GM19395 (cell line): ENCODE data around the gene WDR43.

ENCODE experiments used
- ATAC-seq: cut with Tn5 transposase; IDR thresholded peaks from one replicate; pipeline ENCODE4 v1.9.1; 2021; ENCODE audit warnings: mild to moderate bottlenecking, moderate library complexity; ENCODE audit not compliant: unreplicated experiment

Gene WDR43

DNA sequence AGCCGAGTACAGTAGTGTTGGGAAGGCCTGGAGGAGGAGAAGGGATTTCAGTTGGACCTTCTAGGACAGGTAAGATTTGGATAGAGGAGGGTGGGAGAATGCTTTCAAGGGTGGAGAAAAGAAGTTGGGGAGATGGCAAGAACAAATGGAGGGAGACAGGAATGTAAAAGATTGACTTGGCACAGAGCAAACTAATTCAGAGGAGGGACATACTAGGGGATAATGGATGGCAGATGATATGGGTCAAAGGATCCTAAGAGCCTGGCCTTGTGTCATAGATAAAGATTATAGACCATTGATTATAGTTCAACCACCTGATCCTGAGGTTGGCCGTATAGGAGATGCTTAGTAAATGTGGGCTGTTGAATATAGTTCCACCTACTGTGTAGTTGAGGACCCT lies 12.4 kb downstream of the WDR43 start:
- ATAC-seq: no peak

DNA sequence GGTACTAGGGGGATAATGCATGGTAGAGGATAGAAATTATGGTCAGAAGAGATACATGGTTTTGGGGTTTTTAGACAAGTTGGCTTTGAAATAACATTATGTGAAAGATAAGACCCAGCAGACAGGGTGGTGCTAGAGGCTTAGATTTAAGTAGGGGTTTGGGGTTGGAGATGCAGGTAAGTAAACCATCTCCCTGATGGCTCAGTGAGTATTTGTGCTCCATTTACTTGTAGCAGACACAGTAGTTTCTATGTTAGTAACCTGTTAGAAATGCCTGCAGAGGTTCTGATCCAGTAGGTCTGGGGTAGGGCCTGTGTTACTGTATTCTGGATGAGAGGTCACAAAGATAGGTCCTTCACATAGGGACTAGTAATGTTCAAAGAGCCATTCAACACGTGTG lies 13.7 kb downstream of the WDR43 start:
- ATAC-seq: no peak

DNA sequence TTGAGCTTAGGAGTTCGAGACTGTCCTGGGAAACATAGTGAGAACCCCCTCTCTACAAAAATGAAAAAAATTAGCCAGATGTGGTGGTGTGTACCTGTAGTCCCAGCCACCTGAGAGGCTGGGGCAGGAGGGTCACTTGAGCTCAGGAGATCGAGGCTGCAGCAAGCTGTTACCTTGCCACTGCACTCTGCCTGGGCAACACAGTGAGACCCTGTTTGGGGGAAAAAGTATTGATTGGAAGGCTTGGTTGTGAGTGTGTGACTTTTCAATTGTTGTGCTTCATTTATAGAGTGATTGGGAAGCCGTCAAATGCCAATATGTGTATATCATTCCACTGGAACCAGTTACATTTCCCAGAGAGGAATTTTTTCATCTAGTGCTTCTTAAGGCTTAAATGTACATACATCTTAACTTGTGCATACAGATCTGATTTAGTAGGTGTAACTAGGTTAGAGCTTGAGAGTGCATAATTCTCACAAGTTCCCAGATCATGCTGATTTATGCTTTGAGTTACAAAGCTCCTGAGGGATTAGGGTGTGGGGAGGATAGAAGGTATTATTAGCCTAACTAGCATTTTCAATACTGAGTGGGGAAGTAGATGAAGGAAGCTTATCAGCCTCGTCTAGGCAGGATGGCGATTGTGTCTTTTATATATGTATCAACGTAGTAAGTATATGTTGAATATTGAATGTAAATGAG lies 15.3 kb downstream of the WDR43 start:
- ATAC-seq: no peak

DNA sequence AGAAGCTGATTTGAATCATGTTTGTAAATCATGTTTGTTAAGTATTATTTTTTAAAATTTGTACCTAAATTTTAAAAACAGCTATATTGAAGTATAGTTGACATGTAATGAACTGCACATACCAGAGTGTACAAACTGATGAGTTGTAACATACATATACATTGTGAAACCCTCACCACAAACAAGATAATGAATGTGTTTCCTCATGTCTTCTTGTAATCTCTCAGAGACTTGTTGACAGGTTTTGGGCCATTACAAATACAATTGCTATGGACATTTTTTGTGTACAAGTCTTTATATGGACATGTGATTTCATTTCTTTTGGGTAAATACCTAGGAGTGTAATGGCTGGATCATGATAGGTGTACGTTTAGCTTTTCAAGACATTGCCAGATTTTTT lies 21.5 kb downstream of the WDR43 start:
- no peak for ATAC-seq

DNA sequence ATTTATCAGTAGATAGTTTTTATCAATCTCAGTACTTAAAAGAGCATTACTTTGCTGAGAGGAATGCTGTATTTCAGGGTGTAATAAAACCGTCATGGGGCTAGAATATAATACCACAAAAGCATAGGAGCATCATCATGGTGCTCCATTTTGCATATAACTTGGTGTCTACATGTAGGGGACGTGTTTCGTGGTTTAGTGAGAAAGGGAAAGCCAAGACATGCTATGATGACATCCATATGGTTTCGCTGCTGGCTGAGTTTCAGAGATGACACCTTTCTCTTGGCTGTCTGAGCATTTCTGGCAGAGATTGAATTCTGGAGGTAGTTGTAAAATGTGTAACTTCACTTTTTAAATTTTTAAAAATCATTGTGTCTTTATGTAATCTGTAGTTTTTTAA lies 32.4 kb downstream of the WDR43 start:
- ATAC-seq: no peak

DNA sequence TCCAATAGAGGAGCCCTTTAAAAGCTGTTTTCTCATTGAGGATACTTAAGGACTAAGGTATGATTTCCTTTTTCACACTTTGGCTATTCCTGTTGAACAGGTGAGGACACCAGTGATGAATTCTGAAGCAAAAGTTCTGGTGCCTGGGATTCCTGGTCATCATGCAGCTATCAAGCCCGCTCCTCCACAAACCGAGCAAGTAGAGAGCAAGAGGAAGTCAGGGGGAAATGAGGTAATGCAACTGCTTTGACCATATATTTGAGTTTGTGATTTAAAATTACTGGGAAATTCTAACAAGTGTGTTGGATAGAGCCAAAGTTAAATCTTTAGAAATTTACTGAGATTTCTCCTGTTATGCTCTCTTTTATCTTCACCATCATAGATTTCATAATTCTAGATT lies 33.0 kb downstream of the WDR43 start:
- no peak for ATAC-seq

DNA sequence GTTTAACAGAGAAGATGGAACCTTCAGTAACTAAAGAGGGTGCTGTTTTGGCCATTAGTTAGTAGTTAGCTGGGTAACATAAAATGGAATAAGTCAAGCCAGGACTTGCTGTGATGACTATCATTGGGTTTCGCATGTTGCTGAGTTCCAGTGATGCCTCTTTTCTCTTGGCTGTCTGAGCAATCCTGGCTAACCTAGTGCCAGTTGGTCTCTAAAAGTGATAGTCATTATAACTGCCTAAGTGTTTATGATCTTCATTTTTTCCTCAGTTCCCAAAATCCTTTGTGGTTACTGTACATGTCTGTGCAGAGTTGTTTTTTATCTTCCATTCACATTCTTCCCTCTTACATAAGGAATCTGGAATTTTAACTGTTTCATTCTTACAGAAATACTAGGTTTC lies 33.4 kb downstream of the WDR43 start:
- no peak for ATAC-seq

DNA sequence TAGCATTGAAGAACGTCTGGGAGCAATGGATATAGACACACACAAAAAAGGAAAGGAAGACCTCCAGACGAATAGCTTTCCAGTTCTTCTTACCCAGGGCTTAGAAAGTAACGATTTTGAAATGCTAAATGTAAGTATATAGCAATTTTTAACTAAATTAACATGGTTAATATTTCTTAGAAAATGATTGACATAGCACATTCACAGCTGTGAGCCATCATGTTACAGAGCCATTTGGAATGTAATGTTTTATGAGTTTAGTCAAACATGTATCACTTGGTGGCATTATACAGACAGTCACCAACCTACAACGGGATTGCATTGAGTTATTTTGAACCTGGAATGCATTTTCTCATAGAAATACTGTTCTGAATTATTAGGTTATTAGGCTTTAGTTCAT lies 35.1 kb downstream of the WDR43 start:
- no peak for ATAC-seq

DNA sequence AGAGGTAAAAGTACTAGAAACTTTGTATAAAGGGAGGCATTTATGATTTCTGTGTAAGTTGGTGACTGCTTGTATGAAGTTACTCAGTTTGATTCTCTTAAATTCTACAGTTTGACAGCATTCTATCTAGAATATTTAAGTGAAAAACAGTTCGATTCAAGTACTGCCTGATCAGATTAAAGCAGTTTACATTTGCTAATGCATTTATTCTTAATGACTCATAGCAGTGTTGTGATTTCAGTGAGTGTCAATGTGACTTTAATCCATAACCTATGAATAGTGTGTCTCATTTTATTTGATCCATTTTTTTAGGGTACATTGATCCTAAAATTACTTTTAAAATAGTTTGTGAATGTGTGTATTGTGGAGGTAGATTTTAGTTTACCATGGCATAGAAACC lies 35.7 kb downstream of the WDR43 start:
- ATAC-seq: no peak

DNA sequence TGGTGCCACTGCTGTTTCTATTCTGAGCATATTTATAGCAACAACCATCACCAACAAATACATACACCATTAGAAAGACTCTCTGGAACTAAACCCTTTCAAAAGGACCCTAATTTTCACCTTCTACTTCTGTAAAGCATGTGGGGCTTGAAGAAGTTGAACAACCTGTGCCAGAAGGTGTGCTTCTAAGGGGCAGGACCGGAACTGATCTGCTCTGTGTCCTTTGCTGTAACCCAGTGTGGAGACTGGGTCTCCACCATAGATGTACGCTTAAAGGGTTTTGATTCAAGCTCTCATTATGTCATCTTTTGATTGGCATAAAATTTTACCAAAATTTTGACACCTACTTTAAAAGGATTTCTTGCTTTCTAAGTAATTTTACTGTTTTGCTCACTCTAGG lies 40.3 kb downstream of the WDR43 start:
- ATAC-seq: no peak

DNA sequence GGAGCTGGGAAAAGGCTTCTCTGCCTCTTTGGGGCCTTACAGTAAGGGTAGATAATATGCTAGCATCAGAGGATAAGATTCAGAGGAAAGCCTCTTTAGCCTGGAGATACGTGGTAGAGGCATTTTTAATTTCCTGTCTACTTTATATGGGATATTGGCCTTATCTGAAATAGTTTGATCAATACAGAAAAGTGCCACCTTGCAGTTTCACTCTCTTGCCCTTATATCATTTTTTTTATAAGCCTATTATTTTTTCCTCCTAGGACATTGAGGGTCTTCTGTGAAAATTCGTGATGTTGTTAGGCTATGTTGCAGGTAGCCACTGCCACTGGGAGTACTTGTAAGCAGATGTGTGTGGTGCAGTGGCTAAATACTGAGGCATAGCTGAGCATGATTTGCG lies 46.5 kb downstream of the WDR43 start:
- ATAC-seq: no peak

DNA sequence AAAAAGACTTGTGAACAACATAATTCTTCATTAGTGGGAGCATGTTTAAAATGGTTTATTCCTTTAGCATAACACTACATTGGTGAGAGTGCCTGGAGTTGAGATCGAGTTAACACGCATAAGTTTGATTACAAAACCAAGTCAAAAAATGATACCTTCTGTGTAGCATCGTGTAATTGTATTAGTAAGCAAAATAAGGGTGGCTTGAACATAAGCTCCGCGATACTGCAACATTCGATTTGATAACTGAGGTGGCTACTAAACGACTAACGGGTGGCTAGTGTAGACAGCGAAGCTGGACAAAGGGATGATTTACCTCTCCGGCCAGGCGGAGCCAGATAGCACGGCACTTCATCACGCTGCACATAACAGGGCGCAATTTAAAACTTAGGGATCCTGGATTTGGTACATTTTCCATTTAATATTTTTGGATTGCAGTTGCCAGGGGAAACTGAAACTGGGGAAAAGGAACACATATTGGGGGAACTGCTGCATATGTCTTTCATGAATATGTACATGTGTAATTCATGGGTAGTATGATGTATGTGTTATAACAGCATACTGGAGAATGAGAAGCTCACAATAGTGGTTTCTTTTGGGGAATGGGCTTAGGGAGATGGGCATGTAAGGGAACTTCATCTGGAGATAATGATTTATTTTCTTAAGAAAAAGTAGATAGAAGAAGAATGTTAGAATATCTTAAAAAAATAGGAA lies 50.2 kb downstream of the WDR43 start:
- no peak for ATAC-seq

DNA sequence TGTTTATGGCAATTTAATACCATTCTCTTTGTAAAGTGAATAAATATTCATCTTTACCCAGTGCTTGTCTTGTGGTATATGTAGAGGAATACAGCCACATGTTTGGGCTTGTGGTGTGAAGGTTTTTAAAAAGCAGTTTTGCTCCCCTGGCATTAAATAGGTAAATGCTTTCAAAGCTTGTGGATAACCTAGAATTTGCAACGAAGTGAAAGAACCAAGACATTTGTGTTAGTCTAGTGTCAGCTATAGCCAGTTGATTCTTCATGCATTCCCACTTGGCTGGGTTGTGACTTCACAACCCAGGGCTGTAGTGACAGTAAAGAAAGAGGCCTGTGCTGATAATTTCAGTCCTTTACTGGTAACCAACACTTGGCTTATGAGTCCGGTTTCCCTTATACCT lies 53.7 kb downstream of the WDR43 start:
- ATAC-seq: no peak

DNA sequence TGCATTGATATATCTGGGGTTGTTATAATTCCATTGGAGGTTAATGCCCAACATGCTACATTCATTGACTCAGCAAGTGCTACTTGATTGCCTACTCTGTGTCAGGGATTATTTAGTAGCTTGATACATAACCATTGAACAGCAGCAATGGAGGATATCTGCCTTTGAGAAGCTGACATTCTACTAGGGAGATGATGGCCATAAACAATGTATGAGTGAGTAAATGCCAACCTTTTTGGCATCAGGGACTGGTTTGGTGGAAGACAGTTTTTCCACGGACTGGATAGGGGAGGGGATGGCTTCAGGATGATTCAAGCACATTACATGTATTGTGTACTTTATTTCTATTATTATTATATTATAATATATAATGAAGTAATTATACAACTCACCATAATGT lies 54.7 kb downstream of the WDR43 start:
- no peak for ATAC-seq

DNA sequence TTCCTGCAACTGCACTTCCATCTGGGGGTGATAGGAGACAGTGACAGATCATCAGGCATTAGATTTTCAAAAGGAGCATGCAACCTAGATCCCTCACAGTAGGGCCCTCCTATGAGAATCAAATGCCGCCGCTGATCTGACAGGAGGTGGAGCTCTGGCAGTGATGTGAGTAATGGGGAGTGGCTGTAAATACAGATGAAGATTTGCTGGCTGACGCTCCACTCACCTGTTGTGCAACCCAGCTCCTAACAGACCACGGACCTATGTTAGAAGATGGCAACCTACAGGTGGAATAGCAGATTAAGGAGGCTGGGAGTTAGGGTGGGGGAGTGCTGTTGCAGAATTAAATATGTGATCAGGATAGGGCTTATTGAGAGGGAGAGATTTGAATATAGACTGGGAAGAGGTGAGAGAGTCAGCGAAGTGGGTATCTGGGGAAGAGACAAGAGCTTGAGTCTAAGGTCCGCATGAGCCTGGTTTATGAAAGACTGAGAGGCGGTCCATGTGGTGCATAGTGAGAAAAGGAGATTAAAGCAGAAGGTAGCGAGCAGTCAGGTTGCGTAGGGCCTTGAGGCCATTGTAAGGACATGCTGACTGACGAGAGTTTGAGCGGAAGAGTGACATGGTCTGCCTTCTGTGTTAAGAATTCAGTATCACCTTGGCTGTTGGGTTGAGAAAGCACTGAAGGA lies 55.3 kb downstream of the WDR43 start:
- ATAC-seq: no peak

DNA sequence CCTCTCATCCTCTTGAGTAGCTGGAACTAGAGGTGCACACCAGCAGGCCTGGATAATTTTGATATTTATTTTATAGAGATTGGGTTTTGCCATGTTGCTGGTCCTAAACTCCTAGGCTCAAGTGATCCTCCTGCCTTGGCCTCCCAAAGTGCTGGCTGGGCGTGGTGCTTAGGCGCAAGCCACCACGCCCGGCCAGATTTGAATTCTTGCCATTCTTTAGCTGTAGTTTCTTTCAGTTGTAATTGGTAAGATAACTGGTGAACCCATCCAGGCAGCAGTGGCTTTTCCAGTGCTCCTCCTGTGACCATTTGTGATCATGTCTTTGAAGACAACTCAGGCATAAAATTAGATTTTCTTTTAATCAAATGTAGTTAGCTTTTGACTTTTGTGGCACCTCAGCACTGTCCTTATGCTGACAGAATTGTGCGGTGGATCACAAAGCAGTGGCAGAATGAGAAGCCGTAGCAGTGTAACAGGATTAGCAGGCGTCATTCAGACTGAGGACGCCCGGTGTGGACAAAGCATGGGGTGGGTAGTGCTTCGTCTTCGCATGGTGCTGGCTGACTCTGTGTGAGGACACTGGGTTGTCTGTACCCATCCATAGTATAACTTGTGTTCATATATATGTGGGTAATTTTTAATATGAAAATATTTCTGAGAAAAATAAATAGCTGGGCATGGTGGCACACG lies 56.6 kb downstream of the WDR43 start:
- no peak for ATAC-seq

DNA sequence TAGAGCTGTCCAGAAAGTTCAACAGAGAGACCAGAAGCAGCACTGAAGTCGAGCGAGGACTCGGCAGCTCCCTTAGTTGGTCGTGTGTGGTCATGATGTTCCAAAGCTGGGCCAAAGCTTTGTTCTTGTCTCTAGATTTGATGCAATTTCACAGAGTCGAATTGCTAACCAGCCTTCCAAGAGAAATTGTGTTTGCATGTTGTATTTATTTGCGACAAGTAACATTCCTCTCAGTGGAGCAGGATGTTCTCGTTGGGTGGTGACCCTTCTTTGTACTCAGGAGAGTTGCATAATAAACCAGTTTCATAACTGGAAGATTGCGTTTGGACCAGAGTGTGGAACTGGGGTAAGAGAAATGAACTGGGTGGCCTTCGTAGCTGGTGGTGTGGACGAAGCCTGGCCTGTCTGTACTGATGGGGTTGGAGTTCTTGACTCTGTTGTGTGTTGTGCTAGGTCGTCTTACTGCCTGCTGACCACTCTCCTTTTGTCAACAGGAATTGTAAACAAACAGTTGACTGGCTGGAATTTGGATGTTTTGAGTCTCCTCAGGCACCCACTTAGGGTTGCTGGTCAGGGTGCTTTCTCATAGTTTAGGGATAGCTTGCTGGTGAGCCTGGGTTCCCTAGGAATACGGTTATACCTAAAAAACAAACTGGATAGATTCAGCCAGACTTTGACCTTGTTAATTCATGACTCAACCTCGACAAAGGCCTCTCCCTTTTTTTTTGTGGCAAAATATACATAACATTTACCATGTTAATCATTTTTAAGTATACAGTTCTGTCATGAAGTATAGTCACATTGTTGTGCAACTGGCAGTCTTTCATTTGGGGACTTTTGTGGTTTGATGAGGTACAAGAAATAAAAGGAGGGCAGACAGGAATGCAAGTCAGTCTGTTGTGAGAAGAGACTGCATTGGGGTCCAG lies 57.7 kb downstream of the WDR43 start:
- no peak for ATAC-seq

DNA sequence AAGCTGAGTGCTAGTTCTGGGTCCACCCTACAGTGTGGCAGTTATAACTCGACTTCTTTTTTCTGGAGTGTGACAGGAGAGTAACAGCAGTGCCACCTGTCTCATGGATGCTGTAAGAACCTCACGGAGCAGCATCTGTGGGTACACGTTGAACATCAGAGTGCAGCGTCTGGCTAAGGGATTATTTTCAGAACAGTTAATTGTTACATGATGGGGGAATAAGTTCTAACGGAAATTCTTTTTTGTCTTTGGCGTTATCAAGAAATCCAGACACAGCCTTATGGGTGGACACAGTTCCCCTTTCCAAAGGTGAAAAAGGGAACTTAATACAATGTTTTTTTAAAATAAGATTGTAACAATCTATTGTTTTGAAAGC lies 58.4 kb downstream of the WDR43 start:
- no peak for ATAC-seq

DNA sequence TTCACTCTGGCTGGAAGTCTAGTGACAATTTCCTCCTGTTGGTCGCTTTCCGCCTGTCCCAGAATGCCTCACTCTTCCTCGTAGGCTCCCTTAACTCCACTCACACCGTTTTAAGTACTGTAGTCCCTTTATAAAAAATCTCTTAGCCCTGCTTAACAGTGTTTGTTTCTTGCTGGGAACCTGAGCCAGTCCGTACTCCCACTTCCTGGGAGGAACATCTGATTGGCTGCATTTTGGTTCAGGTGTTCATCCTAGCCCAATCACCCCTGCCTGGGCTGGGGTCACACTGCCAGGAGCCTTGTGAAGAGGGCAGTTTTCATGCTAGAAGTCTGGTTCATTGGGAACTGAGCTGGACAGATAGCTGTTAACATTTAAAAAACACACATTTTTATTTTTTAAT lies 61.0 kb downstream of the WDR43 start:
- ATAC-seq: no peak

DNA sequence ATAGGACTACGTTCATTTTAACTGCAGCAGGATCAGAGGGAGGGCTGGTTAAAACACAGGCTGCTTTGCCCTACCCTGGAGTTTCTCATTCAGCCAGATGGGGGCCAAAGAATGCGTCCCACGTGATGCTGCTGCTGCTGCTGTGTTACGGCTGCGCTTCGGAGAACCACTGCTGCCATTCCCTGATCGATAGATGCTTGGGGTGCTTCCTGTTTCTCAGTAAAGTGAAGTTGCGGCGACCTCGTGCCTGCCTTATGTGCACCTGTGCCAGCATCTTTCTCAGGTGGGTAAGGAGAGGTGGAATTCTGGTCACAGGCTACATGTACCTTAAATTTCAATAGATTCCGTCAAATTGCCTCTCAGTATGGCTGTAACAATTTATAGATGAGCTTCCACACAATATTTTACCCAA lies 62.0 kb downstream of the WDR43 start:
- ATAC-seq: no peak

DNA sequence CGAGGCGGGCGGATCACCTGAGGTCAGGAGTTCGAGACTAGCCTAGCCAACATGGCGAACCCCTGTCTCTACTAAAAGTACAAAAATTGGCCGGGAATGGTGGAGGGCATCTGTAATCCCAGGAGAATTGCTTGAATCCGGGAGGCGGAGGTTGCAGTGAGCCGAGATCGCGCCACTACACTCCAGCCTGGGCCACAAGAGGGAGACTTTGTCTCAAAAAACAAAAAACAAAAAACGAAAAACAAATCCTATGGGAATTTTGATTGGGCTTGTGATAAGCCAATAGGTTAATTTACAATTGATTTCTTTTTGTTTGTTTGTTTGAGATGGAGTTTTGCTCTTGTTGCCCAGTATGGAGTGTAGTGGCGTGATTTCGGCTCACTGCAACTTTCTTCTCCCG lies 62.4 kb downstream of the WDR43 start:
- ATAC-seq: no peak
